HepG2 (cell line): ENCODE results near the gene GPR83. TPM values are rescaled to one million over a fixed set of nuclear protein-coding genes. Genes with fewer than 3 reads are reported as not detected.

Experiments
- ATAC-seq: fragments of 200-7000 bp; cut with Tn5 transposase; 3 replicates; pipeline ENCODE4 v1.9.1; 2020; ENCODE audit warnings: mild to moderate bottlenecking, moderate library complexity
- BruUV-seq: library from RNA; stranded (reverse); fragments of 400-500 nt; replicated peaks from 2 replicates; lab custom pipeline; 2021; lab: Mats Ljungman, UMichigan
- CTCF ChIA-PET: fragments of 300-600 bp; formaldehyde crosslinking; extraction: SDS; loops from one replicate; lab custom pipeline; 2021; ENCODE audit warnings: low total read pairs, inconsistent platforms, low intra/inter-chr PET ratio; lab: Yijun Ruan, JAX
- POLR2A ChIA-PET: fragments of 350-600 bp; sonication (Branson Sonifier 250); formaldehyde crosslinking; loops from one replicate; lab custom pipeline; 2020; ENCODE audit warnings: antibody characterized with exemption, inconsistent platforms; lab: Yijun Ruan, JAX
- DNase-seq: peaks from one replicate; pipeline ENCODE4 v3.0.0-alpha.2; 2015; ENCODE audit warnings: low spot score
- FAIRE-seq: peaks from 3 replicates; lab custom pipeline; 2011; peaks lifted over from hg19 to GRCh38; lab: Jason Lieb, UNC
- H2AFZ ChIP-seq: one replicate; pipeline ENCODE4 v1.6.1; 2011; ENCODE audit warnings: low read length, inconsistent platforms
- H3K27ac ChIP-seq: fragments of 300-600 bp; 3 replicates; pipeline ENCODE4 v1.8.0; 2011; ENCODE audit warnings: mixed run types, mild to moderate bottlenecking, mixed read lengths, low read length, inconsistent platforms; ENCODE audit not compliant: insufficient read depth; ENCODE audit errors: extremely low read length
- H3K27me3 ChIP-seq, 2 experiments: fragments of 200-600 bp in 1 of 2; 2 replicates in 1 of 2; 3 replicates in 1 of 2; pipeline versions ENCODE4 v1.6.0 to v1.8.0; 2011; ENCODE audit warnings: low read length in 2 of 2, mild to moderate bottlenecking in 2 of 2, moderate library complexity in 2 of 2, inconsistent platforms in 1 of 2; ENCODE audit not compliant: insufficient read depth in 2 of 2, control insufficient read depth in 1 of 2
- H3K36me3 ChIP-seq, 2 experiments: fragments of 200-600 bp in 1 of 2; replicated peaks in 1 of 2; 2 replicates in 1 of 2; 3 replicates in 1 of 2; pipeline versions ENCODE4 v1.5.1 to v1.8.0; 2011; ENCODE audit warnings: low read length in 2 of 2, inconsistent platforms in 1 of 2; ENCODE audit not compliant: insufficient read depth in 2 of 2, control insufficient read depth in 1 of 2
- H3K4me1 ChIP-seq: 2 replicates; pipeline ENCODE4 v1.5.1; 2012; ENCODE audit warnings: low read length, inconsistent platforms; ENCODE audit not compliant: insufficient read depth
- H3K4me2 ChIP-seq: 2 replicates; pipeline ENCODE4 v1.6.0; 2011; ENCODE audit warnings: low read depth, low read length, inconsistent platforms
- H3K4me3 ChIP-seq, 3 experiments: fragments of 200-600 bp in 1 of 3; sonication (generic), shearing (Covaris generic) in 1 of 3; replicated peaks in 1 of 3; 2 replicates each; pipeline ENCODE4 v1.5.1; 2011 to 2016; ENCODE audit warnings: low read length in 3 of 3, inconsistent platforms in 2 of 3, low read depth in 2 of 3, mild to moderate bottlenecking in 2 of 3, control low read depth in 1 of 3, mixed read lengths in 1 of 3; ENCODE audit not compliant: insufficient read depth in 1 of 3
- H3K79me2 ChIP-seq: one replicate; pipeline ENCODE4 v1.6.1; 2011; ENCODE audit warnings: low read length, inconsistent platforms; ENCODE audit not compliant: insufficient read depth
- H3K9ac ChIP-seq: 2 replicates; pipeline ENCODE4 v1.6.0; 2011; ENCODE audit warnings: mild to moderate bottlenecking, low read depth, low read length, inconsistent platforms; ENCODE audit not compliant: insufficient read depth
- H3K9me3 ChIP-seq: 2 replicates; pipeline ENCODE4 v1.5.1; 2012; ENCODE audit warnings: mild to moderate bottlenecking, low read length
- H4K20me1 ChIP-seq: 2 replicates; pipeline ENCODE4 v1.6.0; 2011; ENCODE audit warnings: inconsistent platforms, mild to moderate bottlenecking, low read length, moderate library complexity; ENCODE audit not compliant: insufficient read depth
- CEBPB ChIP-seq: IDR thresholded peaks from 2 replicates; pipeline ENCODE4 v1.6.1; 2011; ENCODE audit warnings: low read depth, low read length, improper control_type of control experiment, borderline replicate concordance
- CHD2 ChIP-seq: IDR thresholded peaks from 2 replicates; pipeline ENCODE4 v1.6.1; 2011; ENCODE audit warnings: low read depth, low read length, improper control_type of control experiment
- EEA1 ChIP-seq: sonication (generic); formaldehyde crosslinking; IDR thresholded peaks from 2 replicates; pipeline ENCODE4 v1.5.1; 2020; ENCODE audit warnings: mild to moderate bottlenecking, missing genetic modification reagents, borderline replicate concordance
- ELF1 ChIP-seq: sonication (generic); formaldehyde crosslinking; IDR thresholded peaks from 2 replicates; pipeline ENCODE4 v1.4.0; 2020; ENCODE audit warnings: missing genetic modification reagents
- KMT2B ChIP-seq: IDR thresholded peaks from 2 replicates; pipeline ENCODE4 v1.6.1; 2016; ENCODE audit warnings: missing genetic modification reagents, missing compliant biosample characterization
- MAFF ChIP-seq: IDR thresholded peaks from 2 replicates; pipeline ENCODE4 v1.6.1; 2011; ENCODE audit warnings: low read depth, low read length, improper control_type of control experiment
- MAFK ChIP-seq, 2 experiments: IDR thresholded peaks in 1 of 2; conservative IDR thresholded peaks in 1 of 2; 2 replicates each; pipeline ENCODE4 v1.6.1; 2011; ENCODE audit warnings: improper control_type of control experiment in 2 of 2, low read length in 2 of 2
- MED8 ChIP-seq: sonication (generic); formaldehyde crosslinking; IDR thresholded peaks from 2 replicates; pipeline ENCODE4 v1.8.1; 2023; ENCODE audit warnings: mild to moderate bottlenecking, missing genetic modification reagents; ENCODE audit not compliant: insufficient replicate concordance
- MYNN ChIP-seq: sonication (generic); formaldehyde crosslinking; IDR thresholded peaks from 2 replicates; pipeline ENCODE4 v1.4.0; 2020; ENCODE audit warnings: mild to moderate bottlenecking, low read depth, missing genetic modification reagents
- SSRP1 ChIP-seq: IDR thresholded peaks from 2 replicates; pipeline ENCODE4 v1.6.1; 2016; ENCODE audit warnings: control low read depth
- TEAD2 ChIP-seq: sonication (generic); formaldehyde crosslinking; IDR thresholded peaks from 2 replicates; pipeline ENCODE4 v1.9.0; 2021; ENCODE audit warnings: missing genetic modification reagents
- ZFP36 ChIP-seq: fragments of 150-350 bp; IDR thresholded peaks from 2 replicates; pipeline ENCODE4 v1.6.1; 2018; ENCODE audit warnings: borderline replicate concordance, low read length, low read depth; ENCODE audit not compliant: partially characterized antibody
- ZNF567 ChIP-seq: sonication (generic); formaldehyde crosslinking; IDR thresholded peaks from 2 replicates; pipeline ENCODE4 v1.8.1; 2023; ENCODE audit warnings: mild to moderate bottlenecking, missing genetic modification reagents, borderline replicate concordance
- ZNF891 ChIP-seq: sonication (generic); formaldehyde crosslinking; IDR thresholded peaks from 2 replicates; pipeline ENCODE4 v1.5.0; 2020; ENCODE audit warnings: mild to moderate bottlenecking, missing genetic modification reagents
- WGBS: methylation state at CpG from one replicate; pipeline ENCODE4 v1.1.6; 2017; ENCODE audit warnings: low lambda C conversion rate; 5-methylcytosine and 5-hydroxymethylcytosine counted together
- in situ Hi-C: cut with HindIII; loops from 2 replicates; pipeline ENCODE4 v1.10.0; 2017; ENCODE audit warnings: low pct_unique_long_range_greater_than_20kb; ENCODE audit not compliant: extremely low pct_ligation_motif_present
- intact Hi-C: fragments of 100-400 bp; cut with micrococcal nuclease; formaldehyde crosslinking; loops from one replicate; pipeline ENCODE4 v1.10.0; 2022; ENCODE audit not compliant: unreplicated experiment
- polyA plus RNA-seq, 8 experiments: library from polyadenylated mRNA; depleted of rRNA in 3 of 8; stranded (reverse) in 7 of 8; unstranded in 1 of 8; fragments of >200 nt; fragmentation: Illumina TruSeq in 4 of 8; extraction: Trizol in 4 of 8; gene quantifications; 2 replicates each; pipeline versions ENCODE4 v1.2.1 to v1.2.3, GENCODE V29; 2011 to 2016; ENCODE audit warnings: low read depth in 4 of 8, missing spikeins in 1 of 8, mixed read lengths in 1 of 8; ENCODE audit not compliant: insufficient read depth in 1 of 8
- total RNA-seq, 5 experiments: library from RNA; depleted of rRNA; stranded (reverse); fragments of >200 nt; fragmentation: Illumina TruSeq; extraction: Trizol; gene quantifications; 2 replicates each; pipeline ENCODE4 v1.2.3, GENCODE V29; 2016; ENCODE audit warnings: low read depth in 1 of 5
- TF ChIP-seq, protein P1 (sequence below): sonication (generic); formaldehyde crosslinking; IDR thresholded peaks from 2 replicates; pipeline ENCODE4 v1.5.1; 2020; ENCODE audit warnings: missing genetic modification reagents, mild to moderate bottlenecking, borderline replicate concordance

Gene GPR83
- total and polyA plus RNA-seq, 2 of the 13 experiments (the other 11 are each of a cell fraction or from before 2014, with no cell fraction given) = 0.04 to 0.11 TPM

DNA sequence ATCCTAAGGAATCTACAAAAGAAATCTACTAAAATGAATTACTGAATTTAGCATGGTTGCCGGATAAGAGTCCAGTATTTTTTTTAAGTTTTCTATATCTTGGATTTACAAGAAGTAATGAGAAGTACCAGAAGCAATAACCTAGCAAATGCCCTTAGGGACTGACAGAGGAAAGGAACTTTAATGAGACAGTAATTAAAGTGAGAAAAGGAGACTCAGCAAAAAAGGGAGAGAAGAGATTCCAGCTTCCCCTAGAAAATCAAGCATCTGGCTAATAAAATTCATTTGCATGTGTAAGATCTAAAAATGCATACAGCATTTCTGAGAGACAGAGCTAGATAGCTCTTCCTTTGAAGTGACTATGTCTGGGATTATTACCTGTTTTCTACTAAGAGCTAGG, 57.7 kb downstream of the GPR83 start:
- ATAC-seq = no peak
- no peak for FAIRE-seq
- 5% methylated on average over 1 of the region's 1 CpG for WGBS
- intact Hi-C loops = no loop called here
- in situ Hi-C loops = no loop called here
- no peak for TF ChIP-seq KMT2B
- TF ChIP-seq EEA1 (CRISPR knock-in tag) = no peak
- 0 out of 2 replicates have a peak, but pooled peaks have one; percentile 15 for TF ChIP-seq MAFF
- no peak for TF ChIP-seq CEBPB
- TF ChIP-seq MED8 (CRISPR knock-in tag) = no peak
- no peak for TF ChIP-seq TEAD2 (CRISPR knock-in tag)
- TF ChIP-seq MAFK (conservative IDR thresholded peaks at IDR 0.05 in 1 of 2, IDR thresholded peaks at IDR 0.05 in 1 of 2; ENCODE audit: low read length in 2 of 2) = peak; percentile 3 to 29; a peak in 2 of 4 replicates
- no peak for TF ChIP-seq SSRP1
- TF ChIP-seq ELF1 (CRISPR knock-in tag) = no peak
- no peak for DNase-seq
- Histone ChIP-seq H3K27ac (no peak overlapping the region), H4K20me1 (no peaks in the 10 kb centered on the region), H3K27me3 (peaks cover 0 to 6% of the 10 kb centered on the region in 2 experiments; a peak in 1 of 5 replicates), H3K79me2 (no peaks in the 10 kb centered on the region), H3K4me1 (no peaks in the 10 kb centered on the region), H3K4me2 (no peak overlapping the region), H3K36me3 (no peaks in the 10 kb centered on the region), H3K9me3 (no peaks in the 10 kb centered on the region), H2AFZ (no peak overlapping the region), H3K9ac (no peak overlapping the region), H3K4me3 (no peak overlapping the region)
- POLR2A ChIA-PET = no interaction called here
- no TSS peak for BruUV-seq
- CTCF ChIA-PET = no interaction called here

DNA sequence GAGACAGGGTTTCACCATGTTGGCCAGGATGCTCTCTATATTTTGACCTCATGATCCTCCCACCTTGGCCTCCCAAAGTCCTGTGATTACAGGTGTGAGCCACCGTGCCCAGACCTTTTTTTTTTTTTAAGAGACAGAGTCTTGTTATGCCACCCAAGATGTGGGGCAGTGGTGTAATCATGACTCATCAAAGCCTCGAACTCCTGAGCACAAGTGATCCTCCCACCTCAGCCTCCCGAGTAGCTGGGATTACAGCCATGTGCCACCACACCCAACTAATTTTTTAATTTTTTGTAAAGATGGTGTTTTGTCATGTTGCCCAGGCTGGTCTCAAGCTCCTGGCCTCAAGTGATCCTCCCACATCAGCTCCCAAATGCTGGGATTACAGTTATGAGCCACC, 59.0 kb downstream of the GPR83 start:
- ATAC-seq = no peak
- intact Hi-C loops = no loop called here
- CTCF ChIA-PET = no interaction called here

More for the DNA sequence above, 59.0 kb downstream of the GPR83 start:
- TF ChIP-seq MYNN (CRISPR knock-in tag) = no peak
- TF ChIP-seq ZNF891 (CRISPR knock-in tag) = no peak
- TF ChIP-seq ZNF567 (CRISPR knock-in tag) = no peak
- TF ChIP-seq, protein P1, sequence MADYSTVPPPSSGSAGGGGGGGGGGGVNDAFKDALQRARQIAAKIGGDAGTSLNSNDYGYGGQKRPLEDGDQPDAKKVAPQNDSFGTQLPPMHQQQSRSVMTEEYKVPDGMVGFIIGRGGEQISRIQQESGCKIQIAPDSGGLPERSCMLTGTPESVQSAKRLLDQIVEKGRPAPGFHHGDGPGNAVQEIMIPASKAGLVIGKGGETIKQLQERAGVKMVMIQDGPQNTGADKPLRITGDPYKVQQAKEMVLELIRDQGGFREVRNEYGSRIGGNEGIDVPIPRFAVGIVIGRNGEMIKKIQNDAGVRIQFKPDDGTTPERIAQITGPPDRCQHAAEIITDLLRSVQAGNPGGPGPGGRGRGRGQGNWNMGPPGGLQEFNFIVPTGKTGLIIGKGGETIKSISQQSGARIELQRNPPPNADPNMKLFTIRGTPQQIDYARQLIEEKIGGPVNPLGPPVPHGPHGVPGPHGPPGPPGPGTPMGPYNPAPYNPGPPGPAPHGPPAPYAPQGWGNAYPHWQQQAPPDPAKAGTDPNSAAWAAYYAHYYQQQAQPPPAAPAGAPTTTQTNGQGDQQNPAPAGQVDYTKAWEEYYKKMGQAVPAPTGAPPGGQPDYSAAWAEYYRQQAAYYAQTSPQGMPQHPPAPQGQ (CRISPR knock-in tag) = no peak
- no peak for TF ChIP-seq CHD2
- TF ChIP-seq ZFP36 = no peak
- H4K20me1 ChIP-seq = no peaks in the 10 kb centered on the region
- 5% methylated on average over 3 of the region's 3 CpGs for WGBS
- FAIRE-seq (no peak), DNase-seq (no peak)
- no peaks in the 10 kb centered on the region for H3K36me3 ChIP-seq
- H3K9ac ChIP-seq = no peak overlapping the region
- in situ Hi-C loops = no loop called here
- no peaks in the 10 kb centered on the region for H3K9me3 ChIP-seq
- H3K27ac ChIP-seq = no peak overlapping the region
- H3K4me3 ChIP-seq = no peak overlapping the region
- no TSS peak for BruUV-seq
- no peak overlapping the region for H3K4me2 ChIP-seq
- H3K4me1 ChIP-seq = no peaks in the 10 kb centered on the region
- no peak overlapping the region for H2AFZ ChIP-seq
- H3K79me2 ChIP-seq = no peaks in the 10 kb centered on the region
- POLR2A ChIA-PET = no interaction called here
- H3K27me3 ChIP-seq = peaks cover 0 to 8% of the 10 kb centered on the region in 2 experiments; a peak in 2 of 5 replicates
